ENCODE data around the gene TERC.

The TERC gene

DNA sequence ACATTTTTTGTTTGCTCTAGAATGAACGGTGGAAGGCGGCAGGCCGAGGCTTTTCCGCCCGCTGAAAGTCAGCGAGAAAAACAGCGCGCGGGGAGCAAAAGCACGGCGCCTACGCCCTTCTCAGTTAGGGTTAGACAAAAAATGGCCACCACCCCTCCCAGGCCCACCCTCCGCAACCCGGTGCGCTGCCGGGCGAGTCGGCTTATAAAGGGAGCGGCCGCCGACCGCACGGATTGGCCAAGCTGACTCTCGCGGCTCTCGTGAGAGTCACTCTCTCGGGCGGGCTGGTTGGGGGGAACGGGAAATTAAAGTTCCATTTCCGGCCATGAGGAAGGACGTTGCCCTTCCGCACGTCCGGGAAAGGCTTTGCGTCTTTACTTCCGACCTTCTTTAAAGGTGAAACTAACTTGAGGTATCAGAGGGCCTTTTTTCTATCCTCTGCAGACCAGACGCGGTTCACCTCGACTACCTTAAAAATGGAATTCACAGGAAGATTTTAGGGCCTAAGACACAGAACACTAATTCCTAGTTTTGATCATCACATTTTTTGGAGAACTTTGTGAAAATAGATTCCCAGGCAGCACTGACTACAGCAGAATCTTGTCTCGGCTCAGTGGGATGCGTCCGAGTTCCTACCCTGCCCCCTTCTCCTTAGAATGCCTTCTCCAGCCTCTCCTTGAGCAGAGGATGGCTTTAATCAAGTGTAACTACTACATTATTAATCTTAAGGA is at the start of gene TERC:
TSS of gene TERC (minus strand) at position 179 of the 731 bp plus-strand sequence.
- Histone ChIP-seq H3K4me3 (peak within 1 kb of the TSS; percentile 64 to 88 (median 70)), H3K27ac (peak within 1 kb of the TSS; percentile 95 to 100 (median 98))

GRCh38 chr3:169813757-169814517 is 49.1 kb upstream of the TERC start:
- H3K4me3 ChIP-seq = peak overlapping the region; percentile 41 to 68 (median 49)
- no peak overlapping the region for H3K27ac ChIP-seq

DNA sequence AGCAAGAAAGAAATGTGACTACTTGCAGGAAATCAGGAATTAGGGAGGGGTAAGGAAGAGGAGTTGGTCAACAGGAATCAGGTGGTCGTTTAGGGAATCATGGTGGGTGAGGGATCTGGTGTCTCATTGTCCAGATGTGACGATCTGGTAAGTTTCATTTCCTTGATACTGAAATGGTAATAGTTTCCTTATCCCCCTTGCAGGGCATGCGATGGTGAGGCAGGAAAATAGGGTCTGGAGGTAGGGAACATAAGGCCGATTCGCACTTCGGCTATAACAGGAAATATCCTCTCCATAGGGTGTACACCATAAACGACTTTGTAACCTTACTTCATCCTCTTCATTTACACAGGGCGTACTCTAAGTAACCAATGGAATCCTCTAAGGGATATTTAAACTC is 48.4 kb upstream of the TERC start:
- peak overlapping the region in 1 of 21 experiments; percentile 23 for H3K27ac ChIP-seq
- peak overlapping the region; percentile 41 to 68 (median 49) for H3K4me3 ChIP-seq

- Histone ChIP-seq H3K4me3 (peak within 1 kb of the TSS; percentile 41 to 68 (median 49)), H3K27ac (peak within 1 kb of the TSS in 18 of 21 experiments; percentile 14 to 85 (median 64))
Measured at GRCh38 chr3:169812332-169813235, 47.7 kb upstream of the TERC start, which contains the start of the genes LRRC34 and LRRIQ4. Gene LRRC34 (minus strand): TSS chr3:169812904. CDS start chr3:169812548, 356 bp downstream. Gene LRRIQ4 (plus strand): TSS chr3:169812870. CDS start chr3:169821922, 9,052 bp downstream.

GRCh38 chr3:169811631-169812331 is 46.9 kb upstream of the TERC start:
- Histone ChIP-seq H3K27ac (peak overlapping the region in 18 of 21 experiments; percentile 14 to 85 (median 64)), H3K4me3 (peak overlapping the region; percentile 41 to 68 (median 49))

DNA sequence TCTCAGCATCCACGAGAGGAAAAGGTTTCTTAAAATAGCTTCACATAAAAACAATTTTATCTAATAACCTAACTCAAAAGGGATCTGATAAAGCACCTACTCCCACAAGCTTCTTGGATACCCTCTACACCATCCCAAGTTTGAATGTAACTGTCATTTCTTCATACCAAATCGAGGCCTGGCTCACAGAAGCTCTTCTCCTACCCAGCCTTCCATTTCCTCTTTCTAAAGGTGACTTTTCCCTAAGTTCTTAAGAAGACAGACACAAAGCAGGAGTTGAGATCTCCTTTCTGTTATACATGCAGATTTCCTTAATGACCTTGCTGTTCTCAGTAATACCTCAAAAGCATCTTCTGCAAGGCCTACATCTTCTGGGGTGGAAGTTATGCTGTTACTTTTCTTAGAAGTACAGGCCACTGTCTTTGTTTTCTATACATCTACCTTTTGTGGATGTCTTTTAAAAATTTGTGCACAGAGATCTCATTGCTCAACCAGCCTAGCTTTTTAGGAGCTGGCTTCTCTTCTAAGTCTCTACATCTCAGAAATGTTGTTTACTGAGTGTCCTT is 44.5 kb upstream of the TERC start:
- Histone ChIP-seq H3K4me3 (no peak overlapping the region), H3K27ac (no peak overlapping the region)

DNA sequence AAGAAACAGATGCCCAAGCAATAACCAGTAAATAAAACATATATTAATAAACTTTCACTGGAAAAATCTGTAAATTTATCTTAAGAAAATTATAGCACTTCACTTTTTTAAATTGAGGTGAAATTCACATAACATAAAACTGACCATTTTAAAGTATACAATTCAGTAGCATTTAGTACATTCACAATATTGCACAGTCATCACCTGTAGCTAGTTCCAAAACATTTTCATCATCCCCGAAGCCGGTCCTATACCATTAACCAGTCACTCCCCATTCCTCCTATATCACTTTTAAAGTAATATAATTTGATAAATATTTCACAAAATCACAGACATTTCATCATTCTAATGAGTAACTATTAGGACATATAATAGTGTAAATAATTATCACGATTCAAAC is 39.8 kb upstream of the TERC start:
- Histone ChIP-seq H3K4me3 (no peak overlapping the region), H3K27ac (no peak overlapping the region)

- no peak overlapping the region for H3K27ac ChIP-seq
- H3K4me3 ChIP-seq = no peak overlapping the region
Measured at GRCh38 chr3:169792359-169792758, 27.5 kb upstream of the TERC start.

- H3K4me3 ChIP-seq = no peak overlapping the region
- no peak overlapping the region for H3K27ac ChIP-seq
Measured at GRCh38 chr3:169790687-169791429, 26.0 kb upstream of the TERC start.

DNA sequence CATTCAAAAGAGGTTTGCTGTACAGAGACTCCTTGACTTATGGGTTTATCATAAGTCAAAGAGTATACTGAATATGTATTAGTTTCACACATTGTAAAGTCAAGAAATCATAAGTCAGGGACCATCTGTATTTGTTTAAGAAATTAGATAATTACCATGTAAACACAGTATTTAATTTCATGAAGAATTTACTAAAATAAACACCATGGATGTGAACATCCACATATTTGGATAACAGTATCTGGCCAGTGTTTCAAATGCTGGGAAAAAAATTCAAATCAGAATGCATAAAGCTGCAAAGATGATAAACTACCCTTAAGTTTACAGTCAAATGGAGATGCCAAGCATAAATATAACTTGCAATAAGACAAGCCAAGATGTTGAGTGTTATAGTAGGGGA is 25.4 kb upstream of the TERC start:
- no peak overlapping the region for H3K4me3 ChIP-seq
- no peak overlapping the region for H3K27ac ChIP-seq

DNA sequence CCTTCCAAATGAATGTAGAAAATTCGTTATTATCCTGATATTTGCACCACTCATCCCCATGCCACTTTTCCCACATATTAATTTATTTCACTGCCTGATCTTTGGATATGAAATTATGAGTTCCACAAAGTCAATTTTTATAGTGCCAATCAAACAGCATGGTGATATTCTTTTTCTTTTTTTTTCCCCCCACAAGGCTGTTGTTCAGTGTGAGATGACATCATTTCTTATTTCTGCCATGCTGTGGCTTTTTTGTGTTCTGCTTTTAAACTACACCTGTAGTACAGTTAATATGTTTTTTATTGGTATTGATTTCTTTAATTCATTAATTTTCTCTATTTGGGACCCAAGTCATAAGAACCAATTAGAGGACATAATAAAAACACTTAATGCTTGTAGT is 22.9 kb upstream of the TERC start:
- Histone ChIP-seq H3K27ac (no peak overlapping the region), H3K4me3 (no peak overlapping the region)

DNA sequence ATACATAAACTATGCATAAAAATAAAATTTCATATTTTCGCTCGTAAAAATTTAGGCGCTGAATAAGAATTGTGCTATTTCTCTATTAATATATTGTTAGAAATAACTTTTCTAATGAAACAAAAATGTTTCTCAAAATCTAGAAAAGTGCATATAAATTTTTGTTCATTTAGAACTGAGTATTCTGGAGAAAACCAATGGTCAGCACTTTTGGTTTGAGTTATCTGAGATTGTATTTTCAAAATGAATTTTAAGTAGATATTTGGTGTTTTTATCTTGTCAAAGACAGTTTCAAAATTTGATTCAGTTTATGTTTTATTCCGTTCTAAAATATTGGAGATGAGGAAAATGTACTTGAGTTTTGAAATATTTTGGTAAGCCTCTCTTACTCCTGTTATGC is 22.3 kb upstream of the TERC start:
- no peak overlapping the region for H3K27ac ChIP-seq
- H3K4me3 ChIP-seq = no peak overlapping the region

- Histone ChIP-seq H3K4me3 (no peak overlapping the region), H3K27ac (no peak overlapping the region)
Measured at GRCh38 chr3:169781209-169781855, 16.5 kb upstream of the TERC start.

- Histone ChIP-seq H3K27ac (no peak overlapping the region), H3K4me3 (no peak overlapping the region)
Measured at GRCh38 chr3:169780742-169781141, 15.9 kb upstream of the TERC start.

DNA sequence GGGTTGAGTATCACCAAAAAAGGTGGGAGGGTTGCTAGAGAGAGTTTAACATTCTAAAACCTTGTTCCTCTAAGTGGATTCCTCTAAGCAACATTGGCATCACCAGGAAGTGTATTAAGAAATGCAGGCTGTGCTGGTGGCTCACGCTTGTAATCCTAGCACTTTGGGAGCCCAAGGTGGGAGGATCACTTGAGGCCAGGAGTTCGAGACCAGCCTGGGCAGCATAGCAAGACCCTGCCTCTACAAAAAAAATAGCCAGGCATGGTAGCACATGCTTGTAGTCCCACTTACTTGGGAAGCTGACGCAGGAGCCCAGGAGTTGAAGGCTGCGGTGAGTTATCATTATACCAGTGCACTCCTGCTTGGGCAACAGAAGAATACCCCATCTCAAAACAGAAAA is 13.0 kb upstream of the TERC start:
- Histone ChIP-seq H3K27ac (no peak overlapping the region), H3K4me3 (no peak overlapping the region)

- peak overlapping the region in 11 of 21 experiments; percentile 11 to 100 (median 97) for H3K27ac ChIP-seq
- peak overlapping the region; percentile 60 to 90 (median 80) for H3K4me3 ChIP-seq
Measured at GRCh38 chr3:169774186-169774585, 9.3 kb upstream of the TERC start.

GRCh38 chr3:169772897-169773816 is 8.3 kb upstream of the TERC start, which contains the start of gene MYNN:
Gene MYNN (plus strand): TSS chr3:169773396. CDS start chr3:169774296, 900 bp downstream.
- peak within 1 kb of the TSS; percentile 53 to 100 (median 98) for H3K27ac ChIP-seq
- peak within 1 kb of the TSS; percentile 60 to 90 (median 80) for H3K4me3 ChIP-seq

All from skin epidermis (tissue), 12 donors.